H1 (cell line): ENCODE measurements around the gene ENTREP1. TPM values are rescaled to one million over a fixed set of nuclear protein-coding genes. Genes with fewer than 3 reads are reported as not detected.

Experiments used
- RFX5 ChIP-seq: IDR thresholded peaks from 2 replicates; pipeline ENCODE4 v1.6.1; 2011; ENCODE audit warnings: low read depth, low read length, improper control_type of control experiment, borderline replicate concordance
- polyA plus RNA-seq, 7 experiments: library from polyadenylated mRNA; depleted of rRNA in 3 of 7; stranded (reverse) in 5 of 7; unstranded in 2 of 7; fragments of >200 nt in 5 of 7; fragments of 200-250 nt in 2 of 7; gene quantifications; 1 replicate in 5 of 7; 2 replicates in 1 of 7; 4 replicates in 1 of 7; pipeline versions ENCODE4 v1.2.1 to v1.2.3, GENCODE V29; 2011 to 2013; ENCODE audit warnings: missing spikeins in 2 of 7, mixed read lengths in 2 of 7
- total RNA-seq: library from RNA; stranded (reverse); fragmentation: NEBNext Ultra II Directional; extraction: Animal tissue kit (Norgen Biotek cat#: 25700); gene quantifications from 2 replicates; pipeline ENCODE4 v1.2.1, GENCODE V29; 2021

The ENTREP1 gene
- total and polyA plus RNA-seq, 2 of the 8 experiments (the other 6 are each of a cell fraction or from before 2014, with no cell fraction given) = 15.3 to 25.0 TPM

- TF ChIP-seq RFX5 = no peak
These were observed 5.6 kb downstream of the ENTREP1 start (continued) for GRCh38 chr9:69330580-69330979.
